HG02884 (cell line): ENCODE results near the gene CATSPERE.
A peak's percentile ranks its signal among the peaks of the same experiment; 100 is the strongest.

Experiments used
- ATAC-seq: cut with Tn5 transposase; IDR thresholded peaks from one replicate; pipeline ENCODE4 v1.9.1; 2021; ENCODE audit warnings: mild to moderate bottlenecking, moderate library complexity; ENCODE audit not compliant: unreplicated experiment

Gene CATSPERE

GRCh38 chr1:244614879-244615278 is 153.8 kb downstream of the CATSPERE start:
- ATAC-seq = no peak

DNA sequence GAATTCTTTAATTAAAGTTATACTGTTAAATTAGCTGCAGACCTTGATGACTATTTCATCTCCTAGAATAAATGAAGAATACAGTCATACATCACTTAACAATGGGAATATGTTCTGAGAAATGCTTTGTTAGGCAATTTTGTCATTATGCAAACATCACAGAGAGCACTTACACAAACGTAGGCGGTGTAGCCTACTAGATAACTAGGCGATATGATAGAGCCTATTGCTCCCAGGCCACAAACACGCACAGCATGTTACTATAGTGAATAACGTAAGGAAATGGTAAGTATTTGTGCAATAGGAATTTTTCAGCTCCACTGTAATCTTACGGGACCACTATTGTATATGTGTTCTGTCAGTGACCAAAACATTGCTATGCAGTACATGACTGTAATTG is 154.2 kb downstream of the CATSPERE start:
- no peak for ATAC-seq

DNA sequence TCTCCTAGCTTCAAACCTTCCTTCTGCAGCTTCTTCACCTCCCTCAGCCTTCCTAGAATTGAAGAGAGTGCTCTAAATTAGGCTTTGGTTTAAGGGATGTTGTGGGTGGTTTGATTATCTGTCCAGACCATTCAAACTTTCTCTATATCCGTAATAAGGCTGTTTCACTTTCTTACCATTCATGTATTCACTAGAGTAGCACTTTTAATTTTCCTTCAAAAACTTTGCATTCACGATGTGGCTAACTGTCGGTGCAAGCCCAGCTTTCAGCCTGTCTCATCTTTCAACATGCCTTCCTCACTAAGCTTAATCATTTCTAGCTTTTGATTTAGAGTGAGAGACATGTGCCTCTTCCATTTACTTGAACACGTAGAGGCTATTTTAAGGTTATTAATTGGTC is 165.6 kb downstream of the CATSPERE start:
- no peak for ATAC-seq

DNA sequence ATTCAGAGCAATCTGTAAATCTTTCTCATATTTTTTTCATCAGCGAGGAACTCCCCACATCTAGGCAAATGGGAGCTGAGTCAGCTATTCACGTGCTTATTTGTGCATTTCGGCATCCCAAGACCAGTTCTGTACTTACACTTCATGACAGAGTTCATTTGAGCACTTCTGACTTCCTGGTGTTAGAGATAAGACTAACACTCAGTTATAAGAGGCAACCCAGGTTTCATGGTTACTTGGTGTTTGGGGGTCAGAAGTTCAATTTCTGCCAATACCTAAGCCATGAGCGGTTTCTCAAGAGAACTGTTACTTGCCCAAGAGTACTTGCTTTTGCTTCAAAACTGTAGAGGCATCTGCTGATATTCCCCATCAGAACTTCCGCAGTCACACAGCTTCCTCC is 167.7 kb downstream of the CATSPERE start:
- ATAC-seq = no peak

GRCh38 chr1:244633140-244633539 is 172.1 kb downstream of the CATSPERE start:
- ATAC-seq = no peak

GRCh38 chr1:244634546-244634945 is 173.5 kb downstream of the CATSPERE start:
- ATAC-seq = no peak

GRCh38 chr1:244636488-244637259 is 175.6 kb downstream of the CATSPERE start:
- ATAC-seq = no peak

GRCh38 chr1:244639561-244639960 is 178.5 kb downstream of the CATSPERE start:
- no peak for ATAC-seq

GRCh38 chr1:244640917-244641316 is 179.8 kb downstream of the CATSPERE start:
- ATAC-seq = no peak

DNA sequence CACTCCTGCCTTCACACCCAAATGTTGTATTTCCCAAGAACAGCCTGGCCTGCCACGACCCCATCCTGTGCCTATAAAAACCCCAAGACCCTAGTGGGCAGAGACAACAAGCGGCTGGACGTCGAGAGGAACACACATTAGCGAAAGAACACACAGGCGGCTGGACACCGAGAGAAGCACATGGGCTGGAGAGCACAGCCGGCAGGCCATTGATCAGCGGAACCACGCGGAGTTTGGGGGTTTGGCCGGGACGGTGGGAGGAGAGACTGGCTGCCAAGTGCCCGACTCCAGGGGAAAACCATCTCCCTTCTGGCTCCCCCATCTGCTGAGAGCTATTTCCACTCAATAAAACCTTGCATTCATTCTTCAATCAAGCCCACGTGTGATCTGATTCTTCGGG is 181.5 kb downstream of the CATSPERE start:
- ATAC-seq = no peak

GRCh38 chr1:244642988-244643387 is 181.9 kb downstream of the CATSPERE start:
- no peak for ATAC-seq

GRCh38 chr1:244645414-244645813 is 184.3 kb downstream of the CATSPERE start:
- no peak for ATAC-seq

- ATAC-seq = no peak
Observed at GRCh38 chr1:244645890-244646289, 184.8 kb downstream of the CATSPERE start.

- no peak for ATAC-seq
Observed at GRCh38 chr1:244647819-244648218, 186.7 kb downstream of the CATSPERE start.

- ATAC-seq = no peak
Observed at GRCh38 chr1:244651956-244652622, 191.0 kb downstream of the CATSPERE start.

DNA sequence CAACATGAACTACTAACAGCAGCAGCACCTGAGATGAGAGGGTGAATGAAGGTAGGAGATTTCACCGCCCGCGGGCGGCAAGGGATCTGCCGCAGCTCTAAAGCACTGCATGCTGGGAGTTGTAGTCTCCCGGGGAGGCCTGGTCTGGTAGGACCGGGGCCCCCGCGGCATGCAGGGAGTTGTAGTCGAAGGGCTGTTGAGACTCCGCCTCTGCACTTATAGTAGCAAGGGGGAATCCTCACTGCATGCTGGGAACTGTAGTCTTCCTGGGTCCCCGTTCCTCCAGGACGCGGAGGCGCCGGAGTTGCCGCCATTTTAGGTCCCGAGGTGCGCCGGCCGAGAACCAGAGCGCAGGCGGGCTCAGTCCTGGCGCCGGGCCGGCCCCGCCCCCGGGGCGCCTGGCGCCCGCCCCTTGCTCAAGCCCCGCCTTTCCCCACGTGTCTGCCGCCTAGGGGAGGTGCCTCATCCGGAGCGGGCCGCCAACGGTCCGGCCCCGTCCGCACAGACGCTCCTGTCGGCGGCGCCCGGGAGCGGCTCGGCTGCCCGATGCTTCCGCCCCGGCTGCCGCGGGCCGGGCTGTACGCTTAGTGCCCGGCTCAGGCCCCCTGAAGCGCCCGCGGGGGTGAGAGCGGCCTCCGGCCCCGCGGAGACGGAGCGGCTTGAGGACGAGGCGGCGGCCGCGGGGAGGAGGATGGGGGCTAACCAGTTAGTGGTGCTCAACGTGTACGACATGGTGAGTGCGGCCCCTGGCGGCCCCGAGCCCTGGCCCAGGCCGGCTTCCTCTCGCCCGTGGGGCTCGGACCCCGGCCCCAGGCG is 191.8 kb downstream of the CATSPERE start, which contains the start of gene DESI2:
Gene DESI2, plus strand, starts transcription at position 504 of the 816 bp plus-strand sequence. Its CDS starts 188 bp downstream, at position 692.
- ATAC-seq = peak; percentile 95

GRCh38 chr1:244653439-244654107 is 192.5 kb downstream of the CATSPERE start:
- no peak for ATAC-seq

DNA sequence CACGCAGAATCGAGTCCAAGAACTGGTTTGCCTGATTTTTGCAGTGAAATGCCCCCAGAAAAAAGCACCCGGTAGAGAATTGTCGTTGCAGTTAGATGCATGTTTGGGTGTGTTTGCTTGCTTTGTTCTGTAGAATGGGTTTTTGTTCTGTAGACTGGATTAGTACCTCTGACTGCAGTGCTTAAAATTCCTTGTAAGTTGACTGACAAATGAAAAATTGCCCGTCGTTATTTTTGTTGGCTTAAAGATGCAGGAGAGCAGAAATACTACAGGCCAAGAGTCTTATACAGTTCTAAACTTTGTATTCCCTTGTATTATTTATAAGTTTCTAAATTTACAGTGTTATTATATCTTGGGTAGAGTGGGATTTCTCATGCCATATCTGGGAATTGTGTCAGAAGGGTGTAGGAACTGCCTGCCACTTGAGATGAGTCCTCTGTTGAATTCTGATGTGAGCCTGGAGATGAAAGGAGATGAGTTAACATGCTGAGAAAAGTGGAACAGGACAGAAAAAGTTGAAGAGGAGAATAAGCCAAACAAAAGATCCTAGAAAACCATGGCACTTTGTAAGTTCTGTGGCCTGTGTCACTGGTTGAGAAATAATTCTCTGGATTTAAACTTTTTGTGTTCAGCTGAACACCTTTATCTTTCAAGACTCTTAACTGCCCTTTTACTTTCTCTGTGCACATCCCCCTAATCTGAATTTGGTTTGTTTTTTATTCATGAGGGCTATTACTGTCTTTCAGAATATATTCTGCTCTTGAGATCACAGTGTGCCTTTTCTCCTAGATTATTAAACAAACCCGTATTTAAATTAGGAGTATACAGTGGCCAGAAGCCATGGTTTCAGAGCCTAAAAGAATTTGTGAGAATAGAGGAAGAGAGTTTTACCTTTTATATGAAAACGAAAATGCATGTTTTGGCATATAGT is 193.3 kb downstream of the CATSPERE start:
- no peak for ATAC-seq

- no peak for ATAC-seq
Observed at GRCh38 chr1:244655186-244655585, 194.1 kb downstream of the CATSPERE start.

DNA sequence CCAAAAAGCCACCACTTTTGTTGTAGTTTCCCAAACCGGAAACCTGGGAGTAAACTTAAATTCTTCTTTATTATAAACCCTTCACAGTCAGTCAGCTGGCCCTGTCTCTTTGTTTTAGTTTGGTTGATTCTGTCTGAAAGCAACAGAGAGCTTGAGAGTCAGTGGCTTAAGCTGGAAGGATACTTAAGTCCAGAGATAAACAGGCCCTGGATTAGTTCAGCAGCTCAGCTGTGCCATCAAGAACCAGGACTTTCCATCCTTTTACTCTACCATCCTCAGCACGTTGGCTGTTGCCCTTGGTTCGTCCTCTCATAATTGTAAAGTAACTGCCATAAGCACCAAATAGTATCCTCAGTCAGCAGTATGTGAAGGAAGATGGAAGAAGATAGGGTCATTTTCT is 196.3 kb downstream of the CATSPERE start:
- ATAC-seq = no peak
